ENCODE data around the gene RYR1.

The RYR1 gene

DNA sequence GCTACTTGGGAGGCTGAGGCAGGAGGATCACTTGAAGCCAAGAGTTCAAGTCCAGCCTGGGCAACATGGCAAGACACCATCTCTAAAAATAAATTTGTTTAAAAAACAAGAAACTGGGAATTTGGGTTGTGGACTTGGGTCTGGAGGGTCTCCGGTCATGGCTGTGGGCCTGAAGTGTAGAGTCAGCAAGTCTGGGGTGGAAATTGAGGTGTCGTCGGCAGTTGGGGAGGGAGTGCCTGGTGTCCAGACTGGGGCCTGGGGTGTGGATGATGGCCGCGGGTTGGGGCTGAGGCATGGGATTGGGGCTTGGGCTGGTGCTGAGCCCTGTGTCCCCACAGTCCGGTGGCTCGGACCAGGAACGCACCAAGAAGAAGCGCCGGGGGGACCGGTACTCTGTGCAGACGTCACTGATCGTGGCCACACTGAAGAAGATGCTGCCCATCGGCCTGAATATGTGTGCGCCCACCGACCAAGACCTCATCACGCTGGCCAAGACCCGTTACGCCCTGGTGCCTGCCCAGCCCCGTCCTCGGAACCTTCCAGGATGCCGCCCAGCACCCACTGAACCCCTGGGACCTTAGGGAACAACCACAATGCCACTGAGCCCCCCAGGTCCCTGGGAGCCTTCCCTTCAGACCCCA, 91.6 kb downstream of the RYR1 start:
- no peaks in the 10 kb centered on the region for H3K9me2 ChIP-seq (replicated peaks; ENCODE audit: insufficient read depth, low read length)
- no peaks in the 10 kb centered on the region for H3K36me3 ChIP-seq (ENCODE audit: low read length)
- H3K4me2 ChIP-seq (ENCODE audit: low read depth, low read length, poor library complexity, severe bottlenecking): no peak overlapping the region
- H3K4me3 ChIP-seq (ENCODE audit: insufficient read depth, low read length, poor library complexity, severe bottlenecking): no peak overlapping the region
- TF ChIP-seq, protein P1, sequence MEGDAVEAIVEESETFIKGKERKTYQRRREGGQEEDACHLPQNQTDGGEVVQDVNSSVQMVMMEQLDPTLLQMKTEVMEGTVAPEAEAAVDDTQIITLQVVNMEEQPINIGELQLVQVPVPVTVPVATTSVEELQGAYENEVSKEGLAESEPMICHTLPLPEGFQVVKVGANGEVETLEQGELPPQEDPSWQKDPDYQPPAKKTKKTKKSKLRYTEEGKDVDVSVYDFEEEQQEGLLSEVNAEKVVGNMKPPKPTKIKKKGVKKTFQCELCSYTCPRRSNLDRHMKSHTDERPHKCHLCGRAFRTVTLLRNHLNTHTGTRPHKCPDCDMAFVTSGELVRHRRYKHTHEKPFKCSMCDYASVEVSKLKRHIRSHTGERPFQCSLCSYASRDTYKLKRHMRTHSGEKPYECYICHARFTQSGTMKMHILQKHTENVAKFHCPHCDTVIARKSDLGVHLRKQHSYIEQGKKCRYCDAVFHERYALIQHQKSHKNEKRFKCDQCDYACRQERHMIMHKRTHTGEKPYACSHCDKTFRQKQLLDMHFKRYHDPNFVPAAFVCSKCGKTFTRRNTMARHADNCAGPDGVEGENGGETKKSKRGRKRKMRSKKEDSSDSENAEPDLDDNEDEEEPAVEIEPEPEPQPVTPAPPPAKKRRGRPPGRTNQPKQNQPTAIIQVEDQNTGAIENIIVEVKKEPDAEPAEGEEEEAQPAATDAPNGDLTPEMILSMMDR (IDR thresholded peaks at IDR 0.05; ENCODE audit: insufficient read depth, low read length, poor library complexity, severe bottlenecking): no peak
- TF ChIP-seq EZH2phosphoT487 (conservative IDR thresholded peaks at IDR 0.05; ENCODE audit: low read length): no peak
- no peaks in the 10 kb centered on the region for H3K9me3 ChIP-seq (ENCODE audit: insufficient read depth, low read length)
- no peaks in the 10 kb centered on the region for H3K79me2 ChIP-seq (ENCODE audit: insufficient read depth, low read length)
- no peaks in the 10 kb centered on the region for H3F3A ChIP-seq (ENCODE audit: insufficient read depth)
- no peaks in the 10 kb centered on the region for H3K27me3 ChIP-seq (ENCODE audit: low read length)
- H3K9ac ChIP-seq (ENCODE audit: low read length): no peak overlapping the region
- H4K20me1 ChIP-seq (ENCODE audit: low read depth, low read length): no peaks in the 10 kb centered on the region
- H2AFZ ChIP-seq (ENCODE audit: low read depth, low read length, severe bottlenecking): no peak overlapping the region
- no peak overlapping the region for H3K27ac ChIP-seq (ENCODE audit: low read depth, low read length)

DNA sequence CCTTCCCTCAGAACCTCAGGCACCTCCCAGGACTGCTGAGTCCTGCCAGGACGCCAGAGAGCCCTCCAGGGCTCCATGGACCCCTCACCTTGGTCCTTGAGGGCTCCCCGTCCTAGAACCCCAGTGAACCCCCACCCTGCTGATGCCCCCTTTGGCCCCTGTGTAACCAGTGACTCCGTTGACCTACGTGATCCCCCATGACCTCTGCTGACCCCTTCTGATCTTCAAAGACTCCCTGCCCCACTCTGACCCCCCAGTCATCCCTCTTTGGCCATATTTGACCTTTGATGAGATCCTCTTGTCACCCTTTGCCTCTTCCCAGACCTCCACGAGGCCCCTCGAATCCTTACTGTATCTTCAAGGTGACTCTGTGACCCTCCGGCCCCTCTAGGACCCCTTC, 92.9 kb downstream of the RYR1 start:
- TF ChIP-seq, protein P1 (IDR thresholded peaks at IDR 0.05; ENCODE audit: insufficient read depth, low read length, poor library complexity, severe bottlenecking): no peak
- no peak for TF ChIP-seq EZH2phosphoT487 (conservative IDR thresholded peaks at IDR 0.05; ENCODE audit: low read length)
- no peak overlapping the region for H3K9ac ChIP-seq (ENCODE audit: low read length)
- H3F3A ChIP-seq (ENCODE audit: insufficient read depth): no peaks in the 10 kb centered on the region
- no peak overlapping the region for H2AFZ ChIP-seq (ENCODE audit: low read depth, low read length, severe bottlenecking)
- H3K4me3 ChIP-seq (ENCODE audit: insufficient read depth, low read length, poor library complexity, severe bottlenecking): no peak overlapping the region
- H3K36me3 ChIP-seq (ENCODE audit: low read length): no peaks in the 10 kb centered on the region
- no peaks in the 10 kb centered on the region for H4K20me1 ChIP-seq (ENCODE audit: low read depth, low read length)
- H3K79me2 ChIP-seq (ENCODE audit: insufficient read depth, low read length): no peaks in the 10 kb centered on the region
- no peak overlapping the region for H3K4me2 ChIP-seq (ENCODE audit: low read depth, low read length, poor library complexity, severe bottlenecking)
- H3K27me3 ChIP-seq (ENCODE audit: low read length): no peaks in the 10 kb centered on the region
- H3K9me2 ChIP-seq (replicated peaks; ENCODE audit: insufficient read depth, low read length): no peaks in the 10 kb centered on the region
- no peak overlapping the region for H3K27ac ChIP-seq (ENCODE audit: low read depth, low read length)
- H3K9me3 ChIP-seq (ENCODE audit: insufficient read depth, low read length): no peaks in the 10 kb centered on the region

DNA sequence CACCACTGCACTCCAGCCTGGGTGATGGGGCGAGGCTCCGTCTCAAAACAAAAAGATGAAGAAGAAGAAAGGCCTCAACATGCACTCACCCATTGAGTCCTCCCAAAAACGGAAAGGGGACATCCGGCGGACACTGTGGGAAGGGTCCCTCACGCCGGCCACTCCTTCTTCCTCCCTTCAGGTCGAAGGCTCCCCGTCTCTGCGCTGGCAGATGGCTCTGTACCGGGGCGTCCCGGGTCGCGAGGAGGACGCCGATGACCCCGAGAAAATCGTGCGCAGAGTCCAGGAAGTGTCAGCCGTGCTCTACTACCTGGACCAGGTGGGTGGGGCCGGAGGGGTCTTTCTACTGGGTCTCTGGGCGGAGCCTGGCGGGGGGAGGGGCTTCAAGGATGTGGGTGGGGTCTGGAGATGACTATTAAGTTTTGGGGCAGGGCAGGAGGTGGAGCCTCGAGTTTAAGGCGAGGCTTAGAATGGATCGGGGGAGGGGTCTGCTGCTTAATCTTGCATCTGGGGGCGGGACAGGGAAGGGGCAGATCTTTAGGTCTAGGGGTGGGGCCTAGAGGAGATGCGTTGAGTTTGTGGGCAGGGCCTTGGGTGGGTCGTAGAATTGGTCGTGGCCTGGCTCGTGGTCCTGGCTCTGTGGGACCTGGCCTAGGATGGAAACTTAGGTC, 94.1 kb downstream of the RYR1 start:
- Histone ChIP-seq H3K27ac (ENCODE audit: low read depth, low read length) (no peak overlapping the region), H3K4me2 (ENCODE audit: low read depth, low read length, poor library complexity, severe bottlenecking) (no peak overlapping the region), H3K9me2 (replicated peaks; ENCODE audit: insufficient read depth, low read length) (no peaks in the 10 kb centered on the region), H2AFZ (ENCODE audit: low read depth, low read length, severe bottlenecking) (no peak overlapping the region), H3K27me3 (ENCODE audit: low read length) (no peaks in the 10 kb centered on the region), H3F3A (ENCODE audit: insufficient read depth) (no peaks in the 10 kb centered on the region), H3K36me3 (ENCODE audit: low read length) (no peaks in the 10 kb centered on the region), H3K9ac (ENCODE audit: low read length) (no peak overlapping the region), H3K79me2 (ENCODE audit: insufficient read depth, low read length) (no peaks in the 10 kb centered on the region), H4K20me1 (ENCODE audit: low read depth, low read length) (no peaks in the 10 kb centered on the region), H3K4me3 (ENCODE audit: insufficient read depth, low read length, poor library complexity, severe bottlenecking) (no peak overlapping the region), H3K9me3 (ENCODE audit: insufficient read depth, low read length) (no peaks in the 10 kb centered on the region)
- TF ChIP-seq EZH2phosphoT487 (conservative IDR thresholded peaks at IDR 0.05; ENCODE audit: low read length): no peak
- TF ChIP-seq, protein P1 (IDR thresholded peaks at IDR 0.05; ENCODE audit: insufficient read depth, low read length, poor library complexity, severe bottlenecking): no peak

Measured in SU-DHL-6 (cell line).